Measurements from ENCODE around the gene DDC. TPM values are rescaled to one million over a fixed set of nuclear protein-coding genes. Genes with fewer than 3 reads are reported as not detected.

DDC gene
- polyA plus RNA-seq, 2 of the 4 experiments (the other 2 are of a cell fraction) = 1.3 to 2.8 TPM

DNA sequence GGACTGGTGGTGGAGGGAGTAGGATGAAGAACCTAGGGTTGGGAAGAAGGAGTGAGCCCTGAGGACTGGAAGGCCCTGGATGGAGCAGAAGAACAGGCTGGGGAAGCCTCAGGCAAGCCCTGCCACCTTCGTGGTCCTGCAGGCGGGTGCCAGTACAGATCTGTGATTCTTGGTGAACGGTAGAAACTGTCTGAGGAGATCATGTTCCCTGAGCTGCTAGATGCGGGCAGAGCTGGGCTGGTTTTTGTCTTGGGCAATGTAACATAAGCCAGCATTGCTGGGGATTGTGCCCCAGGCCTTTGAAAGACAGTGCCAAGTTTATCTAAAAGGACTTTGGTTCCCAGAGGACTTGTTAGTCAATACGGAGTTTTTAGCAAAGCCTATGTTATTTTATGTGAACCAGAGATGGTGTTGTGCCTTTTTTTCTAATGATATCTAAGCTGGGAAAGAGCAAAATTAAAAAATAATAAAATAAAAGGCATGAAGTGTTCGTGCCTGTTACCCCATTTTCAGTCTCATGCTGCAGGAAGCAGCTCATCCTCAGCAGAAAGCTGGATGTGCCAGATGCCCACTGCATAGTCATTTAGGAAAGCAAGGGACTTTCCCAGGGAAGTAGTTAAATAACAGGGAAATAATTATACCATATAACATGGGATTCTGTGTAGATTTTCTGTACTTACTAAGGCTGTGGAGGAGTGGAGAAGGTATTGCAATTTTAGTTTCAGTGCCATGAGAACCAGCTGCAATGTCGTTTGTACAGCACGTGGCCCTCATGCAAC lies 90.6 kb downstream of the DDC start (continued):
- TF ChIP-seq, protein P1, sequence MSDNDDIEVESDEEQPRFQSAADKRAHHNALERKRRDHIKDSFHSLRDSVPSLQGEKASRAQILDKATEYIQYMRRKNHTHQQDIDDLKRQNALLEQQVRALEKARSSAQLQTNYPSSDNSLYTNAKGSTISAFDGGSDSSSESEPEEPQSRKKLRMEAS (IDR thresholded peaks at IDR 0.05) = no peak
- no peak for TF ChIP-seq CHD4 (IDR thresholded peaks at IDR 0.05; ENCODE audit: borderline replicate concordance)
- no peak for TF ChIP-seq PHF8 (IDR thresholded peaks at IDR 0.05; ENCODE audit: borderline replicate concordance, low read depth)
- TF ChIP-seq, protein P2, sequence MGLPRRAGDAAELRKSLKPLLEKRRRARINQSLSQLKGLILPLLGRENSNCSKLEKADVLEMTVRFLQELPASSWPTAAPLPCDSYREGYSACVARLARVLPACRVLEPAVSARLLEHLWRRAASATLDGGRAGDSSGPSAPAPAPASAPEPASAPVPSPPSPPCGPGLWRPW (IDR thresholded peaks at IDR 0.05) = no peak

DNA sequence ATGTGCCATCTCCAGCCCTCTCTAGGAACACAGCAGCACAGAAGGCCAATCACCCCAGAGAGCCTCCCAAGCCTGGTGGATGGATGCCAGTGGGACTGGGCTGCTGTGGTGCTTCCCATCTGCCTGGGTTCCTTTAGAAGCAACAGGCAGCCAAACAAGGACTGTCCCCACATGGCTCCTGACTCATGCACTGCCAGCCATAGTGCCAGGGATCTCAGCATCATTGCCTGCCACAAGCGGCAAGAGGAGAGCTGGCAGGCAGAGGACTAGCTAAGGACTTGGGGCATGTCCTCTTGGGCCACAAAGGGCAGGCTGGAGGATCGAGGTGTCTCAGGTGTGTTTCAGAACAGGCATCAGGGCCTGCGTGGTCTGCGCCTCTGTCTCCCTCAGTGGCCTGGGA lies 91.7 kb downstream of the DDC start:
- no peak overlapping the region for H3K4me3 ChIP-seq
- ATAC-seq (no peak), DNase-seq (ENCODE audit: low read depth in 1 of 2, low spot score in 1 of 2) (no peak), FAIRE-seq (no peak)
- TF ChIP-seq MYC (IDR thresholded peaks at IDR 0.05; ENCODE audit: borderline replicate concordance, low read length) (no peak), ZSCAN20 (CRISPR knock-in tag; IDR thresholded peaks at IDR 0.05) (no peak), CBX2 (IDR thresholded peaks at IDR 0.05; ENCODE audit: borderline replicate concordance, low read depth) (no peak), TFCP2L1 (CRISPR knock-in tag; IDR thresholded peaks at IDR 0.05) (no peak), JUNB (IDR thresholded peaks at IDR 0.05) (no peak), EHMT2 (IDR thresholded peaks at IDR 0.05; ENCODE audit: low read depth) (no peak), FOSL2 (IDR thresholded peaks at IDR 0.05) (no peak), FOSL2 (CRISPR knock-in tag; IDR thresholded peaks at IDR 0.05) (no peak), NPAS2 (CRISPR knock-in tag; IDR thresholded peaks at IDR 0.05; ENCODE audit: borderline replicate concordance) (no peak), TP53 (CRISPR knock-in tag; IDR thresholded peaks at IDR 0.05) (no peak), ESRRA (IDR thresholded peaks at IDR 0.05; ENCODE audit: borderline replicate concordance, low read length) (no peak), ZC3H11A (IDR thresholded peaks at IDR 0.05) (no peak), KDM1A (IDR thresholded peaks at IDR 0.05; ENCODE audit: low read depth) (no peak), SREBF2 (IDR thresholded peaks at IDR 0.05) (no peak)
- TF ChIP-seq, protein P1 (IDR thresholded peaks at IDR 0.05) = no peak
- TF ChIP-seq, protein P3, sequence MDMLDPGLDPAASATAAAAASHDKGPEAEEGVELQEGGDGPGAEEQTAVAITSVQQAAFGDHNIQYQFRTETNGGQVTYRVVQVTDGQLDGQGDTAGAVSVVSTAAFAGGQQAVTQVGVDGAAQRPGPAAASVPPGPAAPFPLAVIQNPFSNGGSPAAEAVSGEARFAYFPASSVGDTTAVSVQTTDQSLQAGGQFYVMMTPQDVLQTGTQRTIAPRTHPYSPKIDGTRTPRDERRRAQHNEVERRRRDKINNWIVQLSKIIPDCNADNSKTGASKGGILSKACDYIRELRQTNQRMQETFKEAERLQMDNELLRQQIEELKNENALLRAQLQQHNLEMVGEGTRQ (IDR thresholded peaks at IDR 0.05) = no peak
- TF ChIP-seq, protein P4, sequence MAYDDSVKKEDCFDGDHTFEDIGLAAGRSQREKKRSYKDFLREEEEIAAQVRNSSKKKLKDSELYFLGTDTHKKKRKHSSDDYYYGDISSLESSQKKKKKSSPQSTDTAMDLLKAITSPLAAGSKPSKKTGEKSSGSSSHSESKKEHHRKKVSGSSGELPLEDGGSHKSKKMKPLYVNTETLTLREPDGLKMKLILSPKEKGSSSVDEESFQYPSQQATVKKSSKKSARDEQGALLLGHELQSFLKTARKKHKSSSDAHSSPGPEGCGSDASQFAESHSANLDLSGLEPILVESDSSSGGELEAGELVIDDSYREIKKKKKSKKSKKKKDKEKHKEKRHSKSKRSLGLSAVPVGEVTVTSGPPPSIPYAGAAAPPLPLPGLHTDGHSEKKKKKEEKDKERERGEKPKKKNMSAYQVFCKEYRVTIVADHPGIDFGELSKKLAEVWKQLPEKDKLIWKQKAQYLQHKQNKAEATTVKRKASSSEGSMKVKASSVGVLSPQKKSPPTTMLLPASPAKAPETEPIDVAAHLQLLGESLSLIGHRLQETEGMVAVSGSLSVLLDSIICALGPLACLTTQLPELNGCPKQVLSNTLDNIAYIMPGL (CRISPR knock-in tag; IDR thresholded peaks at IDR 0.05; ENCODE audit: borderline replicate concordance) = no peak
- no peak overlapping the region for H3K27ac ChIP-seq
- CTCF ChIA-PET = interaction anchor here (0.6 to 11.4 kb wide), 4 partner anchors 24 to 960 kb away, joined by 3 to 145 read pairs (median 4); no protein-coding TSS in a partner anchor
- no peak overlapping the region for H3K4me2 ChIP-seq
- no peaks in the 10 kb centered on the region for H3K9me3 ChIP-seq
- POLR2A ChIA-PET = no interaction called here
- no peaks in the 10 kb centered on the region for H3K4me1 ChIP-seq
- 51% methylated on average over 2 of the region's 4 CpGs for WGBS (ENCODE audit: missing lambda C conversion rate)

DNA sequence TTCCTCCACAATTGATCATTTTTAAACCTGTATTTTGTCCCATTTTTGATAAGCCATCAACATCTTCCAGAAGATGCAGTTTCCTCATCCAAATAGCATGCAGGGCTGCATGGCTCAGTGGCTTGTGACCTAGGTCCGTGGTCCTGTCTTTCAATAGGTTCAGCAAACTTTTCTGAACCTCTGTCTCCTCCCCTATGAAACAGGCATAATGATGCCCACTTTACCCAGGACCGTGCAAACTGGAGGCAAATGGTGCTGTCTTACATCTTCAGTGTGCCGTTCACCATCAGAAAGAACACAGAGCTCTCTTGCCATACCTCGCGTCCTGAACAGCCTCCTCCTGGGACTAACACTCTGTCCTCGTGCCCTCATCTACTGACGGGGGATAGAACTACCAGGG lies 92.8 kb downstream of the DDC start:
- H3K9me3 ChIP-seq = no peaks in the 10 kb centered on the region
- ChIA-PET POLR2A (no interaction called here), CTCF (interaction anchor here (8.3 to 11.4 kb wide), 2 partner anchors 669 to 688 kb away, joined by 111 to 145 read pairs; no protein-coding TSS in a partner anchor)
- WGBS (ENCODE audit: missing lambda C conversion rate) = 63% methylated on average over 7 of the region's 7 CpGs
- H3K4me3 ChIP-seq = no peak overlapping the region
- DNase-seq (ENCODE audit: low read depth in 1 of 2, low spot score in 1 of 2) (no peak), FAIRE-seq (no peak), ATAC-seq (no peak)
- H3K4me1 ChIP-seq = 0 out of 3 replicates have a peak, but pooled peaks cover 3% of the 10 kb centered on the region
- no peak overlapping the region for H3K4me2 ChIP-seq
- H3K27ac ChIP-seq = no peak overlapping the region
- TF ChIP-seq POLR2AphosphoS2 (conservative IDR thresholded peaks at IDR 0.05; ENCODE audit: low read length) (no peak), POLR2A (IDR thresholded peaks at IDR 0.05; ENCODE audit: low read length) (no peak), BHLHE40 (IDR thresholded peaks at IDR 0.05; ENCODE audit: low read depth, low read length) (no peak), CEBPB (IDR thresholded peaks at IDR 0.05) (no peak), TFCP2L1 (CRISPR knock-in tag; IDR thresholded peaks at IDR 0.05) (no peak), EP300 (IDR thresholded peaks at IDR 0.05) (no peak), ESRRA (IDR thresholded peaks at IDR 0.05; ENCODE audit: borderline replicate concordance, low read length) (no peak), ZSCAN20 (CRISPR knock-in tag; IDR thresholded peaks at IDR 0.05) (no peak), RFX5 (IDR thresholded peaks at IDR 0.05) (no peak)
- TF ChIP-seq, protein P5, sequence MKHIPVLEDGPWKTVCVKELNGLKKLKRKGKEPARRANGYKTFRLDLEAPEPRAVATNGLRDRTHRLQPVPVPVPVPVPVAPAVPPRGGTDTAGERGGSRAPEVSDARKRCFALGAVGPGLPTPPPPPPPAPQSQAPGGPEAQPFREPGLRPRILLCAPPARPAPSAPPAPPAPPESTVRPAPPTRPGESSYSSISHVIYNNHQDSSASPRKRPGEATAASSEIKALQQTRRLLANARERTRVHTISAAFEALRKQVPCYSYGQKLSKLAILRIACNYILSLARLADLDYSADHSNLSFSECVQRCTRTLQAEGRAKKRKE (CRISPR knock-in tag; IDR thresholded peaks at IDR 0.05; ENCODE audit: low read depth) = no peak
- TF ChIP-seq, protein P2 (IDR thresholded peaks at IDR 0.05) = no peak
- TF ChIP-seq, protein P6, sequence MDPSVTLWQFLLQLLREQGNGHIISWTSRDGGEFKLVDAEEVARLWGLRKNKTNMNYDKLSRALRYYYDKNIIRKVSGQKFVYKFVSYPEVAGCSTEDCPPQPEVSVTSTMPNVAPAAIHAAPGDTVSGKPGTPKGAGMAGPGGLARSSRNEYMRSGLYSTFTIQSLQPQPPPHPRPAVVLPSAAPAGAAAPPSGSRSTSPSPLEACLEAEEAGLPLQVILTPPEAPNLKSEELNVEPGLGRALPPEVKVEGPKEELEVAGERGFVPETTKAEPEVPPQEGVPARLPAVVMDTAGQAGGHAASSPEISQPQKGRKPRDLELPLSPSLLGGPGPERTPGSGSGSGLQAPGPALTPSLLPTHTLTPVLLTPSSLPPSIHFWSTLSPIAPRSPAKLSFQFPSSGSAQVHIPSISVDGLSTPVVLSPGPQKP (IDR thresholded peaks at IDR 0.05; ENCODE audit: low read depth, low read length) = no peak
